Fibroblast of peridontal ligament (primary cell): ENCODE measurements around the gene ARF6.

Source experiments
- DNase-seq: peaks from one replicate; pipeline ENCODE4 v3.0.0-alpha.2; 2010; ENCODE audit errors: extremely low read depth

Gene ARF6

GRCh38 chr14:49940808-49941421 is 48.0 kb downstream of the ARF6 start:
- peak; percentile 61 for DNase-seq

DNA sequence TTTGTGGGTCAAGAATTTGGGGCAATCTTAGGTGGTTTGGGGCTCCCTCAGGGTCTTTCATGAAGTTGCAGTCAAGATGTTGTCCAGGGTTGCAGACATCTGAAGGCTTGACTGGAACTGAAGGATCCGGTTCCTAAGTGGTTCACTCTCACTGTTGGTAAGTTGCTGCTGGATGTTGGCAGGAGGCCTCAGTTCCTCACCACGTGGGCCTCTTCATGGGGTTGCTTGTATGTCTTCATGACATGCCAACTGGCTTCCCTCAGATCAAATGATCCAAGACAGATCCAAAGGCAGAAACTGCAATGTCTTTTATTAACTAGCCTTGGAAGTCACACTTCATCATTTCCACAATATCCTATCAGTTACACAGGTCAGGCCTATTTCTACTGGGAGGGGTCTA is 49.2 kb downstream of the ARF6 start:
- no peak for DNase-seq

DNA sequence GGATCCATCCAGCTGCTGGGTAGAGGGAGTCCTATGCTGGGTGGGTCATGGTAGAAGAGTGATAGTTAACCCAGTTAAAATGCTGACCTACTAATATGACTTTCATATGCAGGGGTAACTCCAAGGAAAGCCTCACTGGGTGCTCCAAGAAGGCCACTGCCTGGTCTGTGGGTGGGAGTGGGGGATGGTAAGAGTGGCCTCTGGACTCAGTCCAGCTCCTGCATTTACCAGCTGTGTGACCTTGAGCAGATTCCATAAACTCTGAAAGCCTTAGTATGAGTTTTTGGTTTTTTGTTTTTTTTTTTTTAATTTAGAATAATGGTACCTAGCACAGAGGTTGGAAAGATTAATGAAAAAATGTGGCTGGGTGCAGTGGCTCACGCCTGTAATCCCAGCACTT is 51.6 kb downstream of the ARF6 start:
- no peak for DNase-seq

DNA sequence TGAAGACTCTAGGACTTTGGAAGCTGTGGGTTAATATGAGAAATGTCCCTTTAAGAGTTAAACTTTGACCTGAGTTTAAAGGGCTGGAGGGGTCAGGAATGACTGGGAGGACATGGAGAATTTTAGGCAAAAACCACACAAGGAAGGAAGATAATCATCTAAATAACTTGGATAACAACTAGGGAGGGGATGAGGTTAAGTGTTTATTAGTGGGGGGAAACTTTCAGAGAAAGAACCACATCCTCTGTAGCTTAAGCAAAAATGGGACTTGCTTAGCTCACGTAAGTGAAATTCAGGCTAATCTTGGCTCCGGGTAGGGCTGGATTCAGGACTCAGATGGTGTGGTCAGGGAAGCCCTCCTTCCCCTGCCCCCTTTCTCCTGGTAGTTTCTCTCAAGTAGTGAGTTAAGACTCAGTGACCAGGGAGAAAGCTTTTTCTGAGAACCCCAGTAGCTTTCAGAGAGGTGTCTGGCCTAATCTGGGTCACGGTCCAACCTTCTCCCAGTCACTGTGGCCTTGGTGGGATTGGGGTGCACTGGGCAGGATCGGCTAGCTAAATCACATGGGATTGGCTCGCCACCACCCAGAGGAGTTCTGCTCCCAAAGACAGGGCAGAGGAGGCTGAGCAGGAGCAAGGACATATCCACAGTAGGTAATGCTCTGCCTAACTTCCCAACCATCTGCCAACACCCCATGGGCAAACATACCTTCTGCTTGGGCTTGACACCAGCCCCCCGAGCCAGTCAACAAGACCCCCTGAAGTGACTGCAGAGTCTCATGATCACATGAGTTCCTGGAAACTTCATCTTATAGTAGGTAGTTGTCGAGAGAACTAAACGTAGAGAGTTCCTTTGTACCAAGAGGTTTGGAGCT is 52.8 kb downstream of the ARF6 start:
- DNase-seq, result no peak
